MM.1S (cell line): ENCODE results near the gene FAM120B.

Experiments used
- DNase-seq: peaks from one replicate; pipeline ENCODE4 v3.0.0-alpha.2; 2015
- H2AFZ ChIP-seq: fragments of 300-600 bp; sonication (generic); 2 replicates; pipeline ENCODE4 v1.6.0; 2016; ENCODE audit warnings: antibody characterized with exemption, low read length
- H3F3A ChIP-seq: fragments of 300-600 bp; sonication (generic); 2 replicates; pipeline ENCODE4 v1.6.1; 2016; ENCODE audit warnings: mild to moderate bottlenecking, antibody characterized with exemption, low read length, moderate library complexity, mixed read lengths; ENCODE audit not compliant: insufficient read depth
- H3K27ac ChIP-seq: fragments of 300-600 bp; sonication (generic); 2 replicates; pipeline ENCODE4 v1.5.1; 2016; ENCODE audit warnings: mild to moderate bottlenecking, low read length
- H3K27me3 ChIP-seq: fragments of 300-600 bp; sonication (generic); replicated peaks from 2 replicates; pipeline ENCODE4 v1.6.0; 2016; ENCODE audit warnings: low read length; ENCODE audit not compliant: insufficient read depth
- H3K36me3 ChIP-seq: fragments of 300-600 bp; sonication (generic); replicated peaks from 2 replicates; pipeline ENCODE4 v1.6.1; 2016; ENCODE audit warnings: mild to moderate bottlenecking, low read length, mixed read lengths; ENCODE audit not compliant: insufficient read depth
- H3K4me1 ChIP-seq: fragments of 300-600 bp; sonication (generic); 2 replicates; pipeline ENCODE4 v1.6.1; 2016; ENCODE audit warnings: low read length, mixed read lengths
- H3K4me2 ChIP-seq: fragments of 300-600 bp; sonication (generic); 2 replicates; pipeline ENCODE4 v1.6.0; 2016; ENCODE audit warnings: low read depth, low read length
- H3K4me3 ChIP-seq: fragments of 300-600 bp; sonication (generic); 2 replicates; pipeline ENCODE4 v1.5.1; 2016; ENCODE audit warnings: low read length, mixed read lengths
- H3K79me2 ChIP-seq: fragments of 300-600 bp; sonication (generic); 2 replicates; pipeline ENCODE4 v1.6.1; 2016; ENCODE audit warnings: mixed run types, low read length, mixed read lengths
- H3K9ac ChIP-seq: fragments of 300-600 bp; sonication (generic); 2 replicates; pipeline ENCODE4 v1.6.1; 2016; ENCODE audit warnings: low read length, mixed read lengths
- H3K9me2 ChIP-seq: fragments of 300-600 bp; sonication (generic); replicated peaks from 2 replicates; pipeline ENCODE4 v1.6.1; 2016; ENCODE audit warnings: mild to moderate bottlenecking, low read length, mixed read lengths; ENCODE audit not compliant: insufficient read depth
- H3K9me3 ChIP-seq: fragments of 300-600 bp; sonication (generic); replicated peaks from 2 replicates; pipeline ENCODE4 v1.6.1; 2016; ENCODE audit warnings: mild to moderate bottlenecking, low read length, mixed read lengths; ENCODE audit not compliant: insufficient read depth
- H4K20me1 ChIP-seq: fragments of 300-600 bp; sonication (generic); 2 replicates; pipeline ENCODE4 v1.6.1; 2016; ENCODE audit warnings: mild to moderate bottlenecking, low read length, moderate library complexity, mixed read lengths; ENCODE audit not compliant: insufficient read depth
- CTCF ChIP-seq: fragments of 300-600 bp; sonication (generic); IDR thresholded peaks from 2 replicates; pipeline ENCODE4 v1.5.1; 2016; ENCODE audit warnings: antibody characterized with exemption, low read length, mixed read lengths
- EZH2 ChIP-seq: fragments of 300-600 bp; sonication (generic); optimal IDR thresholded peaks from 2 replicates; pipeline ENCODE3; 2017; ENCODE audit warnings: low read depth, mild to moderate bottlenecking, antibody characterized with exemption, low read length, mixed read lengths
- EZH2phosphoT487 ChIP-seq: fragments of 300-600 bp; sonication (generic); IDR thresholded peaks from 2 replicates; pipeline ENCODE4 v1.6.1; 2018; ENCODE audit warnings: antibody characterized with exemption, low read length

Gene FAM120B

GRCh38 chr6:170279977-170280688, 26.4 kb upstream of the FAM120B start:
- TF ChIP-seq CTCF, result no peak
- no peak for TF ChIP-seq EZH2phosphoT487
- no peak for TF ChIP-seq EZH2
- H3K4me3 ChIP-seq, result peak overlapping the region; percentile 51

GRCh38 chr6:170280689-170281045, 25.9 kb upstream of the FAM120B start:
- no peaks in the 10 kb centered on the region for H3K36me3 ChIP-seq
- H3F3A ChIP-seq, result no peaks in the 10 kb centered on the region
- H2AFZ ChIP-seq, result 0 out of 2 replicates have a peak overlapping the region, but pooled peaks have one; percentile 38
- no peaks in the 10 kb centered on the region for H3K9me2 ChIP-seq
- no peaks in the 10 kb centered on the region for H4K20me1 ChIP-seq
- H3K4me2 ChIP-seq, result peak overlapping the region; percentile 72
- peak overlapping the region; percentile 51 for H3K4me3 ChIP-seq
- H3K9ac ChIP-seq, result no peak overlapping the region
- peaks cover 53% of the 10 kb centered on the region for H3K27me3 ChIP-seq
- TF ChIP-seq CTCF (no peak), EZH2 (no peak), EZH2phosphoT487 (no peak)
- no peaks in the 10 kb centered on the region for H3K79me2 ChIP-seq
- no peaks in the 10 kb centered on the region for H3K4me1 ChIP-seq
- no peak overlapping the region for H3K27ac ChIP-seq
- DNase-seq, result no peak
- no peaks in the 10 kb centered on the region for H3K9me3 ChIP-seq

More at GRCh38 chr6:170279977-170280688, 26.4 kb upstream of the FAM120B start:
- Histone ChIP-seq H3K4me2 (peak overlapping the region; percentile 72), H3K27me3 (peaks cover 55% of the 10 kb centered on the region), H4K20me1 (no peaks in the 10 kb centered on the region), H3K27ac (no peak overlapping the region), H3K79me2 (no peaks in the 10 kb centered on the region), H3K4me1 (no peaks in the 10 kb centered on the region), H3K9me3 (no peaks in the 10 kb centered on the region), H3F3A (no peaks in the 10 kb centered on the region), H3K36me3 (no peaks in the 10 kb centered on the region), H3K9me2 (no peaks in the 10 kb centered on the region), H3K9ac (no peak overlapping the region), H2AFZ (0 out of 2 replicates have a peak overlapping the region, but pooled peaks have one; percentile 38)
- DNase-seq, result peak; percentile 46

GRCh38 chr6:170281331-170282292, 24.9 kb upstream of the FAM120B start:
- TF ChIP-seq CTCF, result no peak
- H3K4me1 ChIP-seq, result no peaks in the 10 kb centered on the region
- H3K9me2 ChIP-seq, result no peaks in the 10 kb centered on the region
- no peaks in the 10 kb centered on the region for H3K9me3 ChIP-seq
- no peak for DNase-seq
- H3K4me2 ChIP-seq, result no peak overlapping the region
- H2AFZ ChIP-seq, result no peak overlapping the region
- no peaks in the 10 kb centered on the region for H3F3A ChIP-seq
- H3K27me3 ChIP-seq, result peaks cover 53% of the 10 kb centered on the region
- H3K9ac ChIP-seq, result no peak overlapping the region
- no peak overlapping the region for H3K4me3 ChIP-seq
- H3K27ac ChIP-seq, result no peak overlapping the region
- H4K20me1 ChIP-seq, result no peaks in the 10 kb centered on the region
- no peaks in the 10 kb centered on the region for H3K36me3 ChIP-seq
- no peaks in the 10 kb centered on the region for H3K79me2 ChIP-seq
